SK-N-MC (cell line): ENCODE data around the gene RUFY2.

Source experiments
- EZH2 ChIP-seq: fragments of 200-600 bp; sonication (generic); IDR thresholded peaks from one replicate; pipeline ENCODE4 v1.6.1; 2017; ENCODE audit warnings: antibody characterized with exemption
- POLR2AphosphoS5 ChIP-seq: IDR thresholded peaks from 2 replicates; pipeline ENCODE4 v1.6.1; 2012; ENCODE audit warnings: mild to moderate bottlenecking, low read depth, low read length, borderline replicate concordance

DNA sequence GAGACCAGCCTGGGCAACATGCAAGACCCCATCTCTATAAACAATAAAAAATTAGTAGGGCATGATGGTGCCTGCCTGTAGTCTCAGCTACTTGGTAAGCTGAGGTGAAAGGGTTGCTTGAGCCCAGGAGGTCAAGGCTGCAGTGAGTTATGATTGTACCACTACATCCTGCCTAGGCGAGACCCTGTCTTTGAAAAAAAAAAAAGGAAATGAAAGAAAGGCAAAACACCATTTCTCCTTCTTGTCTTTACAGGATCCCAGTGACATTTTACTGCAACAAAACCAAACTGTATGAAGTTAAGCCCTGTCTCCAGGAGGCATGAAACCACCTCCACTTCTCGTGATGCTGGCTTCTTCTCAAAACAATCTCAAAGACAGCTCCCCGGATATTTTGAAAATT is 44.5 kb downstream of the RUFY2 start:
- TF ChIP-seq EZH2 (no peak), POLR2AphosphoS5 (no peak)
